Measurements from ENCODE around the gene PARD3.

The PARD3 gene

DNA sequence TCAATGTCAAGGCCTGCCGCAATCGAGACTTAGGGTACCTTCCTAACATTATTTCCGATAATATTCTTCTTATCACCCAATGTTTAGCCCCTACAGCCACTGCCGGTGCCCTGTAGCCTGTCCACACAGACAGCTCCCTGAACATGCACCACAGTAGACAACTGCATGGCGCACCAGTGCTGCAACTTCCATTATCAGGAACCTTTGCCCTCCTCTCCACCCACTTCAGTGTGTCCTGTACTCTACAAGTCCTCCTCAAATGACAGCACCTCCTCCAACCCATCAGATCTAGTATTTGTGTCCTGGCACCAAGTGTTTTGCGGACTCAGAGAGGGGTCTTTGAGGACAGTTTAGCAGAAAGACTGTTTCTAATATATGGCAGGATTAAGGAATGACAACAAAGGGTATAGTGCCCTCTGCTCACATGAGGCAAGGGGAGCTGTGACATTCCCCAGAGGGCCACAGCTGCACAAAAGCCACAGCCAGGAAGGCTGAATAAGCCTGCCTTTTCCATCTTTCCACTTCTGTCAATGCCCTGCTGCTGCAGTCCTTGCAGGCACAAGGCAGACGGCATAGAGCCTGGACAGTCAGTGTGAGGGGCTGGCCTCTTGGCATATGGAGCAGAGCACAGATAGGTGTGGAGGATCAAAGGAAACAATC is 335.4 kb downstream of the PARD3 start:
- DNase-seq (ENCODE audit: extremely low read depth, insufficient read length) = no peak
- TF ChIP-seq, protein P1, sequence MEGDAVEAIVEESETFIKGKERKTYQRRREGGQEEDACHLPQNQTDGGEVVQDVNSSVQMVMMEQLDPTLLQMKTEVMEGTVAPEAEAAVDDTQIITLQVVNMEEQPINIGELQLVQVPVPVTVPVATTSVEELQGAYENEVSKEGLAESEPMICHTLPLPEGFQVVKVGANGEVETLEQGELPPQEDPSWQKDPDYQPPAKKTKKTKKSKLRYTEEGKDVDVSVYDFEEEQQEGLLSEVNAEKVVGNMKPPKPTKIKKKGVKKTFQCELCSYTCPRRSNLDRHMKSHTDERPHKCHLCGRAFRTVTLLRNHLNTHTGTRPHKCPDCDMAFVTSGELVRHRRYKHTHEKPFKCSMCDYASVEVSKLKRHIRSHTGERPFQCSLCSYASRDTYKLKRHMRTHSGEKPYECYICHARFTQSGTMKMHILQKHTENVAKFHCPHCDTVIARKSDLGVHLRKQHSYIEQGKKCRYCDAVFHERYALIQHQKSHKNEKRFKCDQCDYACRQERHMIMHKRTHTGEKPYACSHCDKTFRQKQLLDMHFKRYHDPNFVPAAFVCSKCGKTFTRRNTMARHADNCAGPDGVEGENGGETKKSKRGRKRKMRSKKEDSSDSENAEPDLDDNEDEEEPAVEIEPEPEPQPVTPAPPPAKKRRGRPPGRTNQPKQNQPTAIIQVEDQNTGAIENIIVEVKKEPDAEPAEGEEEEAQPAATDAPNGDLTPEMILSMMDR (IDR thresholded peaks at IDR 0.05; ENCODE audit: insufficient read depth, low read length, poor library complexity, severe bottlenecking) = no peak
- no peaks in the 10 kb centered on the region for H3K36me3 ChIP-seq (ENCODE audit: control insufficient read depth, insufficient read depth, low read length)
- H3K27me3 ChIP-seq (replicated peaks; ENCODE audit: control insufficient read depth, insufficient read depth, low read length) = no peaks in the 10 kb centered on the region
- no peak overlapping the region for H3K4me3 ChIP-seq (replicated peaks; ENCODE audit: low read depth, low read length)

DNA sequence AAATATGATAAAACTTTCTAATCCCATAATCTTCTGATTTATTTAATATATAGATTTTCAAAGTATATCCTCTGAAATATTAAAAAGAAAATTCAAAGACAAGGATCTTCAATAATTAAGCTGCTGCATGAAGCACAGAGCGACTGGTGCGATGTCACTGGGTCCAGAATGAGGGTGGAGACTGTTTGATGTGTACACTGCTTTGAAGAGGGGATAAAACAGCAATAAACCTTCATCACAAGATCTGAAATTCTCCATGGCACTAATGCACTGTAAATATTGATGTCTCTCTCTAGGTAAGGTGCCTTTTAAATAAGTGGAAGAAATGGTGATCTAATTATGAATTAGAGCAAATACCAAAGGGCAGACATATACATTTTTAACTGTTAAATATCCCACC is 337.8 kb downstream of the PARD3 start:
- H3K27me3 ChIP-seq (replicated peaks; ENCODE audit: control insufficient read depth, insufficient read depth, low read length) = no peaks in the 10 kb centered on the region
- no peak overlapping the region for H3K4me3 ChIP-seq (replicated peaks; ENCODE audit: low read depth, low read length)
- DNase-seq (ENCODE audit: extremely low read depth, insufficient read length) = no peak
- TF ChIP-seq, protein P1 (IDR thresholded peaks at IDR 0.05; ENCODE audit: insufficient read depth, low read length, poor library complexity, severe bottlenecking) = no peak
- H3K36me3 ChIP-seq (ENCODE audit: control insufficient read depth, insufficient read depth, low read length) = no peaks in the 10 kb centered on the region

GRCh38 chr10:34476608-34477007 is 338.5 kb downstream of the PARD3 start:
- DNase-seq (ENCODE audit: extremely low read depth, insufficient read length) = no peak
- H3K27me3 ChIP-seq (replicated peaks; ENCODE audit: control insufficient read depth, insufficient read depth, low read length) = no peaks in the 10 kb centered on the region
- TF ChIP-seq, protein P1 (IDR thresholded peaks at IDR 0.05; ENCODE audit: insufficient read depth, low read length, poor library complexity, severe bottlenecking) = no peak
- no peaks in the 10 kb centered on the region for H3K36me3 ChIP-seq (ENCODE audit: control insufficient read depth, insufficient read depth, low read length)
- H3K4me3 ChIP-seq (replicated peaks; ENCODE audit: low read depth, low read length) = no peak overlapping the region

- Histone ChIP-seq H3K4me3 (replicated peaks; ENCODE audit: low read depth, low read length) (no peak overlapping the region), H3K27me3 (replicated peaks; ENCODE audit: control insufficient read depth, insufficient read depth, low read length) (no peaks in the 10 kb centered on the region), H3K36me3 (ENCODE audit: control insufficient read depth, insufficient read depth, low read length) (no peaks in the 10 kb centered on the region)
- TF ChIP-seq, protein P1 (IDR thresholded peaks at IDR 0.05; ENCODE audit: insufficient read depth, low read length, poor library complexity, severe bottlenecking) = no peak
- no peak for DNase-seq (ENCODE audit: extremely low read depth, insufficient read length)
Measured at GRCh38 chr10:34475786-34476185, 339.3 kb downstream of the PARD3 start.

- H3K4me3 ChIP-seq (replicated peaks; ENCODE audit: low read depth, low read length) = no peak overlapping the region
- TF ChIP-seq, protein P1 (IDR thresholded peaks at IDR 0.05; ENCODE audit: insufficient read depth, low read length, poor library complexity, severe bottlenecking) = no peak
- DNase-seq (ENCODE audit: extremely low read depth, insufficient read length) = no peak
Measured at GRCh38 chr10:34475274-34475646, 339.8 kb downstream of the PARD3 start.

More at GRCh38 chr10:34475274-34475646, 339.8 kb downstream of the PARD3 start:
- Histone ChIP-seq H3K36me3 (ENCODE audit: control insufficient read depth, insufficient read depth, low read length) (no peaks in the 10 kb centered on the region), H3K27me3 (replicated peaks; ENCODE audit: control insufficient read depth, insufficient read depth, low read length) (no peaks in the 10 kb centered on the region)

Measured in GM06990 (cell line).